ENCODE results near the gene IPO4.

- TF ChIP-seq CTCF (conservative IDR thresholded peaks at IDR 0.05; ENCODE audit: low read depth, low read length) (no peak), RCOR1 (IDR thresholded peaks at IDR 0.05; ENCODE audit: insufficient replicate concordance, low read length) (no peak), POLR2A (IDR thresholded peaks at IDR 0.05; ENCODE audit: low read depth, low read length) (no peak), RAD21 (IDR thresholded peaks at IDR 0.05; ENCODE audit: low read length) (no peak), SMC3 (IDR thresholded peaks at IDR 0.05; ENCODE audit: low read depth, low read length) (no peak), MAFK (IDR thresholded peaks at IDR 0.05; ENCODE audit: low read depth, low read length) (no peak), RFX5 (IDR thresholded peaks at IDR 0.05; ENCODE audit: low read depth, low read length) (no peak), CEBPB (IDR thresholded peaks at IDR 0.05; ENCODE audit: low read depth, low read length) (no peak), MXI1 (IDR thresholded peaks at IDR 0.05; ENCODE audit: borderline replicate concordance, low read depth, low read length) (no peak)
- TF ChIP-seq, protein P1, sequence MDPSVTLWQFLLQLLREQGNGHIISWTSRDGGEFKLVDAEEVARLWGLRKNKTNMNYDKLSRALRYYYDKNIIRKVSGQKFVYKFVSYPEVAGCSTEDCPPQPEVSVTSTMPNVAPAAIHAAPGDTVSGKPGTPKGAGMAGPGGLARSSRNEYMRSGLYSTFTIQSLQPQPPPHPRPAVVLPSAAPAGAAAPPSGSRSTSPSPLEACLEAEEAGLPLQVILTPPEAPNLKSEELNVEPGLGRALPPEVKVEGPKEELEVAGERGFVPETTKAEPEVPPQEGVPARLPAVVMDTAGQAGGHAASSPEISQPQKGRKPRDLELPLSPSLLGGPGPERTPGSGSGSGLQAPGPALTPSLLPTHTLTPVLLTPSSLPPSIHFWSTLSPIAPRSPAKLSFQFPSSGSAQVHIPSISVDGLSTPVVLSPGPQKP (IDR thresholded peaks at IDR 0.05; ENCODE audit: borderline replicate concordance, low read depth, low read length) = no peak
- TF ChIP-seq, protein P2, sequence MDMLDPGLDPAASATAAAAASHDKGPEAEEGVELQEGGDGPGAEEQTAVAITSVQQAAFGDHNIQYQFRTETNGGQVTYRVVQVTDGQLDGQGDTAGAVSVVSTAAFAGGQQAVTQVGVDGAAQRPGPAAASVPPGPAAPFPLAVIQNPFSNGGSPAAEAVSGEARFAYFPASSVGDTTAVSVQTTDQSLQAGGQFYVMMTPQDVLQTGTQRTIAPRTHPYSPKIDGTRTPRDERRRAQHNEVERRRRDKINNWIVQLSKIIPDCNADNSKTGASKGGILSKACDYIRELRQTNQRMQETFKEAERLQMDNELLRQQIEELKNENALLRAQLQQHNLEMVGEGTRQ (IDR thresholded peaks at IDR 0.05; ENCODE audit: low read depth, low read length) = no peak
These were observed 19.0 kb upstream of the IPO4 start for GRCh38 chr14:24207625-24208024.
